ENCODE data around the gene MAP1LC3B.

DNA sequence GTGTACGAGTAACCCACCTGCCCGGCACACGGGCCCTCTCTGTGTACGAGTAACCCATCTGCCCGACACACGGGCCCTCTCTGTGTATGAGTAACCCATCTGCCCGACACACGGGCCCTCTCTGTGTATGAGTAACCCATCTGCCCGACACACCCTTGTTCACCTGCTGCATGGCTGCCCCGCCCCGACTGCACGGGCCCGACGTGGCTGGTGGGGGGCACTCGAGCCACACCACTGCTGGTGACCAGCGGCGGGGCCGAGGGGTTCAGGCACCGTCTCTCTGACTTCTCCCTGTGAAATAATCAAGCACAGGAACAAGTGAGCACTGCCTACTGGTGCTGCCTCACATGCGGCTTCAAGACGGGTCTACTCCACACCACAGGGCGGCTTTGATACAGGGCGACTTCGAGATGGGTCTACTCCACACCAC, 22.1 kb downstream of the MAP1LC3B start:
- TF ChIP-seq, protein P1, sequence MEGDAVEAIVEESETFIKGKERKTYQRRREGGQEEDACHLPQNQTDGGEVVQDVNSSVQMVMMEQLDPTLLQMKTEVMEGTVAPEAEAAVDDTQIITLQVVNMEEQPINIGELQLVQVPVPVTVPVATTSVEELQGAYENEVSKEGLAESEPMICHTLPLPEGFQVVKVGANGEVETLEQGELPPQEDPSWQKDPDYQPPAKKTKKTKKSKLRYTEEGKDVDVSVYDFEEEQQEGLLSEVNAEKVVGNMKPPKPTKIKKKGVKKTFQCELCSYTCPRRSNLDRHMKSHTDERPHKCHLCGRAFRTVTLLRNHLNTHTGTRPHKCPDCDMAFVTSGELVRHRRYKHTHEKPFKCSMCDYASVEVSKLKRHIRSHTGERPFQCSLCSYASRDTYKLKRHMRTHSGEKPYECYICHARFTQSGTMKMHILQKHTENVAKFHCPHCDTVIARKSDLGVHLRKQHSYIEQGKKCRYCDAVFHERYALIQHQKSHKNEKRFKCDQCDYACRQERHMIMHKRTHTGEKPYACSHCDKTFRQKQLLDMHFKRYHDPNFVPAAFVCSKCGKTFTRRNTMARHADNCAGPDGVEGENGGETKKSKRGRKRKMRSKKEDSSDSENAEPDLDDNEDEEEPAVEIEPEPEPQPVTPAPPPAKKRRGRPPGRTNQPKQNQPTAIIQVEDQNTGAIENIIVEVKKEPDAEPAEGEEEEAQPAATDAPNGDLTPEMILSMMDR (IDR thresholded peaks at IDR 0.05) = no peak
- TF ChIP-seq EZH2 (IDR thresholded peaks at IDR 0.05) (no peak), EZH2phosphoT487 (IDR thresholded peaks at IDR 0.05) (no peak)
